HG03135 (cell line): Measurements from ENCODE around the gene PDE6A.

Experiments
- ATAC-seq: cut with Tn5 transposase; IDR thresholded peaks from one replicate; pipeline ENCODE4 v1.9.1; 2021; ENCODE audit warnings: mild to moderate bottlenecking, moderate library complexity; ENCODE audit not compliant: unreplicated experiment

Gene PDE6A

DNA sequence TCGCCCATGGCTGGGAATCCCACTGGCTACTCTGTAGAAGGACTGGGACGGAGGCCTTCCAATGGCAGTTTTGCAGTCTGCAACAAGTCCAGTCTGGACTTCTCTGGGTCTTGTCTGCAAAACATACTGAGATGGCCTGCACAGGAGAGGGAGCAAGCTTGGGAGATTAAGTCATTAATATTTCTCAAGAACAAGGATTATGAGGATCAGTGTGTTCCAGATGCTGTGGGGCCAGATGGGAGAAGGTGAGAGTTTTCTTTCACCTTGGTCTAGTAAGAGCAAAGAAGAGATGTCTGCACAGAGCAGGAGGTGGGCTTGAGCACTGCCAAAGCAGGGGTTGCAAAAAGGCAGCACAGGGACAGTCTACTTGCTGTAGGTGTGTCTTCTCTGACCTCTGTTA lies at the start of gene PDE6A:
Gene PDE6A, minus strand, starts transcription at position 128 of the 400 bp plus-strand sequence. Its CDS starts 120 bp downstream, at position 8.
- no peak for ATAC-seq

DNA sequence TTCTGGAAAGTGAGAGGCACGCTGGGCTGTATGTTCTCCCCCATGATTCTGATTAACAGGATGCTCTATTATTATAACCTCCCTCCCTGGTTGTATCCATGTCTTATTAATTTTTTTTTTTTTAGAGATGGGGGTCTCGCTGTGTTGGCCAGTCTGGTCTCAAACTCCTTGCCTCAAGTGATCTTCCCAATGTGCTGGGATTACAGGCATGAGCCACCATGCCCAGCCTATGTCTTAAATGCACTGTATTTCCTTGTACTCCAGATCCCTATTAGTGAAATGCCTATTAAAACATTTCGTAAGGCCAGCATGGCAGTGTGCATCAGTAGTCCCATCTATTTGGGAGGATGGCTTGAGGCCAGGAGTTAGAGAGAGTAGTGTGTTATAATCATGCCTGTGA lies 48.9 kb upstream of the PDE6A start:
- no peak for ATAC-seq

DNA sequence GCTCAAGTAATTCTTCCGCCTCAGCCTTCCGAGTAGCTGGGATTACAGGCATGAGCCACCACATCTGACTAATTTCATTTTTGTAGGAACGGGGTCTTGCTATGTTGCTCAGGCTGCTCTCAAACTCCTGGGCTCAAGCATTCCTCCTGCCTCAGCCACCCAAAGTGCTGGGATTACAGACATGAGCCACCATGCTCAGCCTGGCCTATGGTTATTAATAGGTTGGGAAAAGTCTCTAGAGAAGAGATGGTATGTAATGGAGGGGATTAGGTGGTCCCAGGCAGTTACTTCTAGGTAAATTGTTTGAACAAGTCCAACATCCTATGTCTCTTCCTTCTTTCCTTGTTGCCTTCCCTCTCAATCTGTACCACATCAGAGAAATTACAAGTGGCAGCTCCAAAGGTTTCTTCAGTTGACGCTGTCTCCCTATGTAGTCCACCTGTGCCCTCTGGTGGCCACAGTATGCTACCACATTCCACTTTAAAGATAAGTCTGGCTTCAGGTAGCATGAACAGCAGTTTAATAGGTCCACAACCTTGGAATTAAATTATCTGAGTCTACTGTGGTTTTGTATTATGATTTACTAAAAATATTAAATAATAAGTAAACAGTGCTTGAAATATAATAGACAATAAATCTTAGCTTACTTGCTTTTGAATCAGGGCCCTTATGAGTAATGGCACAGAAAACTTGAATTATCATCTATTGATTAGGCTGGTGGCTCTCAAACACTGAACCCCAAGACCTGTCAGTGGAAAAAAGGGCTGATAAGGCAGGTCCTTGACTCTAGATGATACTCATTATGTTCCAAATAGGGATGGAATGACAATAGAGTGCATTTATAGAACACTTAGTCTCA lies 46.2 kb upstream of the PDE6A start:
- ATAC-seq, result peak; percentile 82

DNA sequence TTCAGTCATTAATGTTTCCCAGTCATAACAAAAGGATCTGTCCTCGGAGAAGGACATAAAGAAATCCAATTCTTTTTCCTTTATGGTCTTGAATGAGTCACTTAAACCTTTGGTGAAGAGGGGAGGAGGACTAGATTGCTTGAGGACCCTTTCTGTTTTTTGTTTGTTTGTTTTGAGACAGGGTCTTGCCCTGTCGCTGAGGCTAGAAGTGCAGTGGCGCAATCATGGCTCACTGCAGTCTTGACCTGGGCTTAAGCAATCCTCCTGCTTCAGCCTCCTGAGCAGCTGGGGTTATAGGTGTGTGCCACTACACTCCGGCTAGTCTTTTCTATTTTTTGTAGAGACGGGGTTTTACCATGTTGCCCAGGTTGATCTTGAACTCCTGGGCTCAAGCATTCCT lies 43.5 kb upstream of the PDE6A start:
- ATAC-seq, result no peak

DNA sequence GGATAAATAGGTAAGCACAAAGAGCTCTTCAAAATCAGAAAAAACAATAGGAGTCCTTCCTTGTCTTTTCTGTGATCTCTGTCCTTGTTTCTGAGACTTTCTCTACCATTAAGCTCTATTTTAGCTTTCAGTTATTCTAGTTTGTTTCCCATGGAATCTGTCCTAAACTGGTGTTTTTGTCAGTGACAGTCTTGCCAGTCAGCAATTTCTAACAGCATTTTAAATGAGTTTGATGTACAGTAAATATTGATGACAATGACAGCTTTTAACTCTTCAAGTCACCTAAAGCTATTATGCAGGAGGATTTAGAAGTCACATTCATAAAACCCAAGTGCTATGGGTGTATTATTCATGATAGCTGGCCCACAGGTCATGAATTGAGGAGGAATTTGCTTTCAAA lies 37.9 kb upstream of the PDE6A start:
- ATAC-seq, result no peak

DNA sequence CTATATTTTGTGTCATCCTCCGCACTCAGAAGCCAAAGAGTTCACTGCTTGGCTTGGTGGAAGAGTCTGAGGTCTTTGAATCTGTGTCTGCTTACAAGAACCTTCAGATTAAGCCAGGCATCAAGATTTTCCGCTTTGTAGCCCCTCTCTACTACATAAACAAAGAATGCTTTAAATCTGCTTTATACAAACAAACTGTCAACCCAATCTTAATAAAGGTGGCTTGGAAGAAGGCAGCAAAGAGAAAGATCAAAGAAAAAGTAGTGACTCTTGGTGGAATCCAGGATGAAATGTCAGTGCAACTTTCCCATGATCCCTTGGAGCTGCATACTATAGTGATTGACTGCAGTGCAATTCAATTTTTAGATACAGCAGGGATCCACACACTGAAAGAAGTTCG lies 36.6 kb upstream of the PDE6A start:
- ATAC-seq, result no peak

DNA sequence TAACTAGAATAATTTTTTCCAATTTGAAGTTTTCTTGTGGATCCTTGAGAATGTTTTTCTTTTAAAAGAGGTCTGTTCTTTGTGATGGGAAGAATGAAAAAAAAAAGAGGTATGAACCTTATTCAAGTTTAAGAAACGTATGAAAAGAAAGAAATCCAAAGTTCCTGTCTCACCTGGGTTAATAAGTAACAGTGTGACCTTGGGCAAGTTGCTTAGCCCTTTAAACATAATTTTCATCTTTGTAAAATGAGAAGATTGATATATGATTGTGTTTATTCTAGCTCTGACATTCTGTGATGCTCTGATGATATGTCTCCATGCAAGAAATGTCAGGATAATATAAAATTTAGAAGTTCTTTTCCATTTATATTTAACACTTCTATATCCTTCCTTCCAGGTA lies 35.3 kb upstream of the PDE6A start:
- no peak for ATAC-seq

DNA sequence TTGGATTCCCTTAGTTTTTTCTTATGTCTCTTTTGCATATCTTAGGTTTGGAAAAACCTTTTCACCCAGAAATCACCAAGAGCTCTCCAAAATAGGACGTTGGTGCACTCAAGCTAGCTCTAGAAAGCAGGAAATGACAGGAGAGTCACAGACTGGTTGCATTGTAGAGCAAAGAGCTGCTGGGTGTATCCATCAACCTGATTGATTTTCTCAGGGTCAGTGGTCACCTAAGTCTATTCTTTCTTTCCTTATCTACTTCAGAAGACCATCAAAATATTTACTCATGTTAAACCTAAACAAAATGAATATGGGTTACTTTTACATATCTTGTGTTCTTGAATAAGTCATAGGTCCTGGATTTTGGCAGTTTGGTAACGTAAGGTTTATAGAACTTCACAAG lies 30.8 kb upstream of the PDE6A start:
- no peak for ATAC-seq

DNA sequence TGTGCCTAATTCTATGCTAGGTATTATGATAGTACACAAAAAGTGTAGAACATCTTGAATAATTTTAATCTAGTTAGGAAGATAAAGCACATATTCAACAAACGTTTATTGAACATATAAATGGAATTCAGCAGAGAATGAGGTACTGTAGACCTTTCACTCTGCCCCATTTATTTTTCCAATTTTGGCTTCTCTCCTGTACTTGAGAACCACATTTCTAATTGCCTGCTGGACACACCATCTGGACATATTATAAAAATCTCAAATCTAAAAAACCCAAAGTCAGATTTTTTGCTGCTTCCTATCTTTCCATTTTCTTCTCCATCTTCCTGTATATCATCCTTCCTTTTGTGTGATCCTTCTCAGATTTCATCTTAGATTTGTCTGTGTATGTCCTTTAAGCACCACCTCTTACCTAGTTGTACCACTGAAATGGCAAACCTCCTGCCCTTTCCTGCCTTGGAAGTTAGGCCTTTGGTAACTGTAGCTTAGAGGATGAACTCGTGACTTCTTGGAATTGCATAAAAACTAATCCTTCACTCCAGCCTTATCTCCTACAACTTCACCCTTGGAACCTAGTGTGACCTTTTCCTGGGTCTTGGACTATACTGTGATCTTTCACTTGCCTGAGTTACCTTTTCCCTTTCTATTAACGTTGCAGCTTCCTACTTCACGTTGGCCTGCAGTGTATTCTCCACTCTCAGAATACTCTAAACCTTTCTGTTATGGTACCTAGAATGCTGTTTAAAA lies 24.8 kb upstream of the PDE6A start:
- no peak for ATAC-seq

DNA sequence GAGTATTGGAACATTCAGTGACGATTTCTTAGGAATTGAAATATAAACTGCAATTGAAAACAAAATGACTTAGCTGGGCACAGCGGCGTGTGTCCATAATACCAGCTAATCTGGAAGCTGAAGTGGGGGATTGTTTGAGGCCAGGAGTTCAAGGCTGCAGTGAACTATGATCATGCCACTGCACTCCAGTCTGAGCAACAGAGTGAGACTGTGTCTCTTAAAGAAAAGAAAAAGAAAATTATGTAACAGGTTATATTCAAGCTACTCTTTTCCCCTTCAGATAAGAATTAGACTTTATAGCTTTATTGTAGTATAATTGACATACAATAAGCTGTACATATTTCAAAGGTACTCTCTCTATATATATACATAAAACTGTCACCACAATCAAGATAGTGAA lies 22.4 kb upstream of the PDE6A start:
- ATAC-seq, result no peak

DNA sequence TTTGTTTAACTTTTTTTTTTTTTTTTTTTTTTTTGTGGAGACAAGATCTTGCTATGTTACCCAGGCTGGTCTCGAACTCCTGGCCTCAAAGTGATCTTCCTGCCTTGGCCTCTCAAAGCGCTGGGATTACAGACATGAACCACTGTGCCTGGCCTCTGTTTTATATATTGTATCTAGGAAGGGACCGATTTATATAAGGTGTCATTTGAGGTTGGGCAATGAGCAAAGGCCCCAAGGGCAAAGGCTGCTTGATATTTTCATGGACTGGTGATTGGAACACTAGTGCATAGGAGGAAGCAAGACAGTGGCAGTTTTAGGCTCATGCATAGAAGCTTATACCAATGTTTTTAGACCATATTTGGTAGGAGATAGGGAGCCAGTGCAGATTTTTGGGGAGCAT lies 19.1 kb upstream of the PDE6A start:
- no peak for ATAC-seq

DNA sequence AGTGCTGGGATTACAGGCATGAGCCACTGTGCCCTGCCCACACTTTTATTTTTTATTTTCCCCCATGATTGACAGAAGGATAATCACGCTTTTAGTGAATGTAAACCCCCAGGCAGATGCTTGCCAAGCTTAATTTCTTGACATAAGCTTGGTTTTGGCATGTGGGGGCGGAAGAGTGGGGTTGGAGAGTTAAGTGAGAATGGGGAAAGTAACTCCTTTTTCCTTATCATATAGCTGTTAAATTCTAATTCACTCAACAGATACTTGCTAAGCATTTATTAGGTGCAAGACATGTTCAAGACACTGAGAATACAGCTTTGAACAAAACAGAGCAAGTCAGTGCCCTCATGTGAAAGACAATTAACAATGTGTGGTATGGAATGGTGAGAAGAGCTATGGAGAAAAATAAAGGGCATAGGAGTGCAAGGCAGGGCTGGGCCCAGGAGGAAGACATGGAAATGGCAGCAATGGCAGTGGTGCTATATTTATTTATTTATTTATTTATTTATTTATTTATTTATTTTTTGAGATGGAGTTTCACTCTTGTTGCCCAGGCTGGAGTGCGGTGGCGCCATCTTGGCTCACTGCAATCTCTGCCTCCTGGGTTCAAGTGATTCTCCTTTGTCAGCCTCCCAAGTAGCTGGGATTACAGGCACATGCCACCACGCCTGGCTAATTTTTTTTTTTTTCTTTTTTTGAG lies 18.2 kb upstream of the PDE6A start:
- no peak for ATAC-seq

DNA sequence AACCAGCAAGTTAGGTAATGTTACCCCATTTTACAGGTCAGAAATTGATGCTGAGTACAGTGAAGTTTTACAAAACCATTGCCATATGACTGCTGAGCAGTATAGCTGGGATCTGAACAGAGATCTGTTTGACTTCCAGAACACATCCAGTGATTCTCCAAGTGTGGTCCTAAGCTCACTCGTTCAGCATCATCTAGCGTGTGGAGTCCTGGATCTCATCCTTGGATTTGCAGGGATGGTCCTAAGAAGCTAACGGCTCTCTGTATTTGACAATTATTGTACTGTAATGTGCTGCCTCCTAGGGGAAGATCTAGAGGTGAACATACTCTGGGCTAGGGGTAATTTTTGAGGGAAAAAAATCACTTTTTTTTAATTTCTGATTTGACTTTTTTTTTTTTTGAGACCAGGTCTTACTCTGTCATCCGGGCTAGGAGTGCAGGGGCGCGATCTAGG lies 17.4 kb upstream of the PDE6A start:
- no peak for ATAC-seq

DNA sequence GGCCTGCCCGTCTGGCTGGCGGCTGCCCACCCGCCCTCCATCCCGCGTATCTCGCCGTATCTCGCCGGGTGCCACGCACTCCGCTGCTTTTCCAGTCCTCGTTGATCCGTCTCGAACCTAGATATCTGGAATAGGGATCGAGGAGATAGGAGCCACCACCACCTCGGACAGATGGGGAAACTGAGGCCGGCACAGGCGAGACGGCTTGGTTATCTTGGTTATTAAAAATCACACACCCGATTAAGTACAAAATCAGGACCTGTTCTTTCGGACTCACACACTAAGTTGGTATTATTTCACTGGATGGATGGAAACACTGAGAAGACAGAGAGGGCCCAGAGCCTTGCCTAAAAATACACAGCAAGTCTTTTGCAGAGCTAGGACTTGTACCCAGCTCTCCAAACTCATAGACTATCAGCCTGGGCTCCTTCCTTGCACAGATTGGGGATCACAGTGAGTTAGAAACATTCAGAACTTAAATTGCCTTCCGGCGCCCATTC lies 16.6 kb upstream of the PDE6A start:
- ATAC-seq, result no peak

DNA sequence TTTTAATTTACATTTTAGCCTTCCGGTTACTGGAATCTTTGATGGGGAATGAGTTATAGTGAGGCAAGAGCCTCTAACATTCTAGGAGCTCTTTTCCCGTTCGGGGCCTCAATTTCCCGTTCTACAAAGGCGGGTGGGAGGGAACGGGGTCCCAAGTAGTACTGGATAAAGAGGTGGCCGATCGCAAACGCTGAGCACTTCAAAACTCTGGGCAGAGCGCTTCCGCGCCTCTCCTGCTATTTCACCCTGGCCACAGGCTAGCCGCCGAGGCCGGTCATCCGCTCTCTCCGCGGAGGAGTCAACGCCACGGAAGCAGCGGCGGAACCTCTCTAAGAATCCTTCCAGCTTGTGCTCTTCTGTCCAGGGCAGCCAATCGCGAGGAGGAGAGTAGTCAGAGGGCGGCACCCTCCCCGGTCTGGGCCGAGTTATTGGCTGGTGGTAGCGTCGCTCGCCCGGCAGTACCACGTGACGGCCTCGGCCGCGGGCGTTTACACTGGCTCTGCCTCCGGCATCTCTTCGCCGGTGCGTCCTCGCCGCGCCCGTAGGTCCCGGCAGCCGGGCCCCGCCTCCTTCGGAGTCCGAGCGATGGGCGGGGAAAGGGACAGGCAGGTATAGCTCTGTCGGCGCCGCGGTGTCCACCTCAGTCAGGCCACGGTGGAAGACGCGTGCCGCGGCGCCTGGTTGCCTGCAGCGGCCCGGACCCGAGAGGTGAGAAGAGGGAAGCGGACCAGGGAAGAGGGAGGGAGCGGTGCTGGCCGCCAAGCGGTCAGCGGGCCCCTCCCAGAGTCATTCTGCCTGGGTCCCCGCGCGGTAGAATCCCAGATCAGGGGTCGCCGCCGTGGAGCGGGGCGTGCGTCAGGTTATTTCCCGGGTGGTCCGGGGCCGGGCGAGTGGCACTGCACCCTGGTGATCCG lies 15.9 kb upstream of the PDE6A start, which contains the start of gene SLC26A2:
Gene SLC26A2, plus strand, starts transcription at position 487 of the 914 bp plus-strand sequence. CDS start 16,895 bp downstream, outside the sequence.
- ATAC-seq, result peak; percentile 100

DNA sequence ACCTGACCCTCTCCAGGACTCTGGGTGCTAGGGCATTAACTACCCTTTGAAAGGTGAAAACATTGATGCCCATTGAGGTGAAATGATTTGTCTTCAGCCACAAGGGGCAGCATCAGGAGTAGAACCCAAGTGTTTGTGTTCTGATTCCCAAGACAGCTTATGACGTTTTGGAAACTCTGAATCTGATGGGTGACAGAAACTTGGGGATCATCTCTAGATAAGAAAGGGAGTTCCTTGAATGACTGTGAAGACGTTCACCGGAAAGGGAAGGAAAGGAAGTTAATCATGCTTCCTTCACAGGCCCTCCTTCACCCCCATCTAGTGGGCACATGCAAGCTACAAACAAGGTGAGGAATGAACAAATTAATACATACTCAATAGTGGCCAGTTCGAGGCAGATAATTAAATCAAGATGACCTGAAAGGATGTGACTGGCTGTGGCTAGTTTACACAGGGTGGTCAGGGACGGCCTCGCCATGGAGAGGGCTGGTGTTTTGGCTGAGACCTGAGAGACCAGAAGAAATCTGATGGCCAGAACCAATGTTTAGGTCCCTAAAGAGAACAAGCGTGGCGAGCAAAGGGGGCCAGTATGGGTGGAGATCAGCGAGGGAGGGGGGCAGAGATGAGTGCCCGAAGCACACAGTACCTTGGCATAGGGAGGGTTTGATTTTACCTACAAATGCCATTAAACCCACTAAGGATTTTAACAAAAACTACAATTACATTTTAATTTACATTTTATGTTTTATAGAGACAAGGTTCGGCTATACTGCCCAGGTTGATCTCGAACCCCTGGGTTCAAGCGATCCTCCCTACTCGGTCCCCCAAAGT lies 15.0 kb upstream of the PDE6A start:
- no peak for ATAC-seq

DNA sequence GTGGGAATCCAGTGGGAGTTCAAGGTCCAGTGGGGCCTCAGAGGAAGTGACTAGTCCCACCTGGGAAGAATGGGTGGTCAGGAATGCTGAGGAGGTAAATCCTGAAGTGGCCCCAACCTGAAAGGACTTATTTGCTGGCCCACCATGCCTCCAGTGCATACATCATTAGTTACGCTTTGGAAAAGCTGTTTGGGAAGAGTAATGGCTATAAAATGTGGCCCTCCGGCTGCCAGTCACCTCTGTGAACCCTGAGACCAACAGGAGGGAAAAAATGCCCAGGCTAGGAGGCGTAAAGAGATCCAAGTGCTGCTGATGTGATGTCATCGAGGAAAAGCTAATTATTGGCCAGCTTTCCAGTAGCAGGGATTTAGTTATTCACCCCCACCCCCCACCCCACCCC lies 13.3 kb upstream of the PDE6A start:
- ATAC-seq, result no peak

DNA sequence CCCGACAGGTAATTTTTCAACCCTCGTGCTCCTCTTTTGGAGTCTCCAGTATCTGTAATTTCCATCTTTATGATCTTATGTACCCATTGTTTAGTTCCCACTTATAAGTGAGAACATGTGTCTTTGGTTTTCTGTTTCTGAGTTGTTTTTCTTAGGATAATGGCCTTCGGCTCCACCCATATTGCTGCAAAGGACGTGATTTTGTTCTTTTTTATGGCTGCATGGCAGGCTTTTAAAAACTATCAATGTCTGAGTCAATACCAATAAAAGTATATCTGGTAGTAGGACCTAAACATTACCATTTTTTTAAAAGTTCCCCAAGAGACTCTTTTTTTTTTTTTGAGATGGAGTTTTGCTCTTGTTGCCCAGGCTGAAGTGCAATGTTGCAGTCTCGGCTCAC lies 12.1 kb upstream of the PDE6A start:
- ATAC-seq, result no peak

DNA sequence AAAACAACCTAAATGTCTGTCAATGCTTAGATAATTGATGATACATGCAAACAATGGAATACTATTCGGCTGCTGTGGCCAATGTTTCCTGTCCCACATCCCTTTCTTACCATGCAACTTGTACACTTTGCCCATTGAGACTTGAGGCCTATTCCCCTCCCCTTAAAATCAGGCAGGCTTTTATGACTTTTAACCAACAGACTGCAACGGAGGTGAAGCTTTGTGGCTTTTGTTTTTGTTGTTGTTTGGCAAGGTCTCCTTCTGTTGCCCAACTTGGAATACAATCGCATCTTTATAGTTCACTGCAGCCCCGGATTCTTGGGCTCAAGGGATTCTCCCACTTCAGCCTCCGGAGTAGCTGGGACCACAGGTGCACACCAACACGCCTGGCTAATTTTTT lies 10.2 kb upstream of the PDE6A start:
- no peak for ATAC-seq
